Liver (tissue), 3 donors: ENCODE measurements around the gene AHRR.

Source experiments
- CTCF ChIP-seq: fragments of 150-350 bp; IDR thresholded peaks from 2 replicates; pipeline ENCODE4 v1.5.1; 2017; ENCODE audit warnings: improper control_type of control experiment, low read depth, low read length; ENCODE audit not compliant: missing input control
- HNF4G ChIP-seq: IDR thresholded peaks from 2 replicates; pipeline ENCODE4 v1.6.1; 2016; ENCODE audit warnings: antibody characterized with exemption
- YY1 ChIP-seq: IDR thresholded peaks from 2 replicates; pipeline ENCODE4 v1.6.1; 2016; ENCODE audit warnings: antibody characterized with exemption, mild to moderate bottlenecking
- donor health status: healthy.
- donor health status: healthy.

- TF ChIP-seq CTCF (no peak), YY1 (no peak), HNF4G (no peak)
These were observed 15.3 kb upstream of the AHRR start for GRCh38 chr5:306011-306805.
